Ishikawa (cell line): Measurements from ENCODE around the gene BACH2.

Experiments used
- CEBPB ChIP-seq: IDR thresholded peaks from 2 replicates; pipeline ENCODE4 v1.6.1; 2012
- CREB1 ChIP-seq: IDR thresholded peaks from 2 replicates; pipeline ENCODE4 v1.6.1; 2012; ENCODE audit warnings: low read depth
- EGR1 ChIP-seq: IDR thresholded peaks from 2 replicates; pipeline ENCODE4 v1.6.1; 2012
- EP300 ChIP-seq: IDR thresholded peaks from 2 replicates; pipeline ENCODE4 v1.6.1; 2012; ENCODE audit warnings: borderline replicate concordance
- FOXM1 ChIP-seq: IDR thresholded peaks from 2 replicates; pipeline ENCODE4 v1.6.1; 2012; ENCODE audit warnings: low read depth, borderline replicate concordance
- MAX ChIP-seq: IDR thresholded peaks from 2 replicates; pipeline ENCODE4 v1.6.1; 2012
- NFIC ChIP-seq: IDR thresholded peaks from 2 replicates; pipeline ENCODE4 v1.6.1; 2012
- RAD21 ChIP-seq: IDR thresholded peaks from 2 replicates; pipeline ENCODE4 v1.6.1; 2012; ENCODE audit warnings: low read depth
- REST ChIP-seq: IDR thresholded peaks from 2 replicates; pipeline ENCODE4 v1.6.1; 2012; ENCODE audit warnings: low read depth, mild to moderate bottlenecking
- TAF1 ChIP-seq: IDR thresholded peaks from 2 replicates; pipeline ENCODE4 v1.6.1; 2012; ENCODE audit warnings: low read depth, mild to moderate bottlenecking
- TCF12 ChIP-seq: IDR thresholded peaks from 2 replicates; pipeline ENCODE4 v1.6.1; 2012; ENCODE audit warnings: low read depth
- TEAD4 ChIP-seq: IDR thresholded peaks from 2 replicates; pipeline ENCODE4 v1.6.1; 2012
- USF1 ChIP-seq: IDR thresholded peaks from 2 replicates; pipeline ENCODE4 v1.6.1; 2012
- YY1 ChIP-seq: IDR thresholded peaks from 2 replicates; pipeline ENCODE4 v1.6.1; 2012; ENCODE audit warnings: low read depth
- ZBTB7A ChIP-seq: IDR thresholded peaks from 2 replicates; pipeline ENCODE4 v1.6.1; 2012; ENCODE audit warnings: low read depth

The BACH2 gene

GRCh38 chr6:90290811-90291420, 5.7 kb downstream of the BACH2 start:
- TF ChIP-seq EGR1 = no peak
- TF ChIP-seq TCF12 = no peak
- no peak for TF ChIP-seq FOXM1

- TF ChIP-seq CEBPB = no peak
- TF ChIP-seq FOXM1 = no peak
- TF ChIP-seq RAD21 = no peak
- TF ChIP-seq EP300 = no peak
- no peak for TF ChIP-seq TCF12
- TF ChIP-seq EGR1 = no peak
These were observed 6.7 kb downstream of the BACH2 start for GRCh38 chr6:90289902-90290301.

GRCh38 chr6:90288404-90288803, 8.2 kb downstream of the BACH2 start:
- TF ChIP-seq FOXM1 = no peak
- TF ChIP-seq YY1 = no peak
- no peak for TF ChIP-seq NFIC
- no peak for TF ChIP-seq CREB1
- TF ChIP-seq TCF12 = no peak
- TF ChIP-seq ZBTB7A = no peak
- TF ChIP-seq MAX = no peak
- no peak for TF ChIP-seq RAD21
- TF ChIP-seq USF1 = no peak
- TF ChIP-seq REST = no peak
- no peak for TF ChIP-seq EGR1
- no peak for TF ChIP-seq TEAD4
- no peak for TF ChIP-seq CEBPB

GRCh38 chr6:90286884-90287488, 9.7 kb downstream of the BACH2 start:
- TF ChIP-seq CREB1 (no peak), RAD21 (peak; percentile 83)

- TF ChIP-seq TAF1 (no peak), CEBPB (no peak), ZBTB7A (no peak), RAD21 (peak; percentile 34), FOXM1 (no peak), REST (0 out of 2 replicates have a peak, but pooled peaks have one; percentile 15), USF1 (no peak), TCF12 (peak; percentile 41; the same call in 1 of the 2 replicates), TEAD4 (no peak), EP300 (no peak), EGR1 (no peak), CREB1 (no peak), NFIC (0 out of 2 replicates have a peak, but pooled peaks have one; percentile 10), MAX (0 out of 2 replicates have a peak, but pooled peaks have one; percentile 29), YY1 (no peak)
These were observed 10.8 kb downstream of the BACH2 start for GRCh38 chr6:90285611-90286381.

GRCh38 chr6:90285042-90285481, 11.6 kb downstream of the BACH2 start:
- TF ChIP-seq EP300 (no peak), MAX (no peak), ZBTB7A (no peak), EGR1 (no peak), CEBPB (no peak), RAD21 (no peak), YY1 (no peak), USF1 (no peak), TCF12 (no peak), TAF1 (no peak), TEAD4 (no peak), FOXM1 (no peak), CREB1 (no peak)
